Heart left ventricle (tissue), 13 donors: ENCODE results near the gene ENOX1.

Experiments
- CTCF ChIP-seq, 12 donors: fragments of 200-600 bp; sonication (generic) in 4 of 12; IDR thresholded peaks; one replicate each; pipeline versions ENCODE4 v1.5.0 to v1.8.0; 2018 to 2022; ENCODE audit warnings: antibody characterized with exemption in 12 of 12, mild to moderate bottlenecking in 5 of 12
- POLR2A ChIP-seq, 2 donors: fragments of 450-650 bp; IDR thresholded peaks; one replicate each; pipeline ENCODE4 v1.6.1; 2017; ENCODE audit warnings: antibody characterized with exemption in 2 of 2, mild to moderate bottlenecking in 2 of 2, moderate library complexity in 2 of 2
- donor health status: ischemic (EF 13 %, LVEDD 7.1; RV severe dilation, severe dysfunction).
- donor health status: DM: no; HTN: yes; CAD: no.
- donor health status: DM: no; HTN: no; CAD: no.
- donor health status: ischemic (EF 25% LVEDD 6.9; RV normal size, moderate dysfunction).
- donor health status: ischemic (EF 25% LVEDD 5.7; RV mildly dilated, moderate dysfunction).
- donor health status: ischemic (EF 35%, LVEDD 5.7; RV mildly dilated, moderate dysfunction).
- donor health status: nonischemic (EF 11% LVEDD 7.7; RV severe dilation, severe dysfunction).
- donor health status: DM: yes; HTN: yes; CAD: no.
- donor health status: PGD.
- donor health status: ischemic (EF 29% LVEDD 5.4; RV normal size, mild dysfunction).
- donor health status: nonischemic (EF 23%, LVEDD 6.1; RV moderate dilation, normal function).

- no peak for TF ChIP-seq CTCF (IDR thresholded peaks at IDR 0.05)
- TF ChIP-seq POLR2A (IDR thresholded peaks at IDR 0.05), result no peak
Measured at GRCh38 chr13:43653980-43654379, 132.8 kb downstream of the ENOX1 start.
